Lung (tissue), 12 donors: ENCODE measurements around the gene DCAF15. TPM values are rescaled to one million over a fixed set of nuclear protein-coding genes. Genes with fewer than 3 reads are reported as not detected.

Experiments
- ATAC-seq: fragments of 200-7000 bp; cut with Tn5 transposase; one replicate; pipeline ENCODE4 v1.9.1; 2020; ENCODE audit warnings: moderate number of reproducible peaks; ENCODE audit not compliant: insufficient read depth, low FRiP score
- DNase-seq, 3 donors: peaks; one replicate each; pipeline ENCODE4 v3.0.0-alpha.2; 2013 to 2017
- H3K27ac ChIP-seq, 2 donors: one replicate each; pipeline ENCODE4 v1.5.1; 2013; ENCODE audit warnings: mild to moderate bottlenecking in 2 of 2, moderate library complexity in 2 of 2, control low read depth in 1 of 2, inconsistent platforms in 1 of 2, low read depth in 1 of 2, low read length in 1 of 2
- H3K27me3 ChIP-seq, 3 donors: one replicate each; pipeline ENCODE4 v1.5.1; 2013; ENCODE audit warnings: low read length in 2 of 3; ENCODE audit not compliant: control insufficient read depth in 3 of 3, insufficient read depth in 3 of 3
- H3K36me3 ChIP-seq, 4 donors: one replicate each; pipeline ENCODE4 v1.5.1; 2013; ENCODE audit warnings: low read length in 4 of 4, mild to moderate bottlenecking in 1 of 4, moderate library complexity in 1 of 4; ENCODE audit not compliant: control insufficient read depth in 4 of 4, insufficient read depth in 4 of 4
- H3K4me1 ChIP-seq, 5 donors: one replicate each; pipeline ENCODE4 v1.5.1; 2013; ENCODE audit warnings: low read length in 5 of 5, mild to moderate bottlenecking in 2 of 5, moderate library complexity in 1 of 5; ENCODE audit not compliant: control insufficient read depth in 5 of 5, insufficient read depth in 5 of 5
- H3K4me3 ChIP-seq: one replicate; pipeline ENCODE4 v1.5.1; 2013; ENCODE audit warnings: mild to moderate bottlenecking, control low read depth, moderate library complexity
- H3K9ac ChIP-seq, 2 donors: one replicate each; pipeline ENCODE4 v1.5.1; 2013; ENCODE audit warnings: low read length in 2 of 2, control low read depth in 1 of 2; ENCODE audit not compliant: insufficient read depth in 1 of 2
- H3K9me3 ChIP-seq, 4 donors: one replicate each; pipeline ENCODE4 v1.5.1; 2013; ENCODE audit warnings: low read length in 3 of 4, mild to moderate bottlenecking in 1 of 4, moderate library complexity in 1 of 4; ENCODE audit not compliant: control insufficient read depth in 4 of 4, insufficient read depth in 3 of 4
- WGBS, 2 donors: extraction: QIAGEN DNeasy Blood & Tissue Kit; methylation state at CpG; one replicate each; pipeline ENCODE4 v1.1.7; 2013; 5-methylcytosine and 5-hydroxymethylcytosine counted together
- polyA plus RNA-seq, 2 donors: library from polyadenylated mRNA; stranded (reverse); fragments of 200-250 nt; gene quantifications; one replicate each; pipeline ENCODE4 v1.2.1, GENCODE V29; 2013
- total RNA-seq, 2 donors: library from RNA; depleted of rRNA in 1 of 2; stranded (reverse); fragments of >200 nt in 1 of 2; gene quantifications; one replicate each; pipeline ENCODE4 v1.2.1, GENCODE V29; 2014 to 2021
- TF ChIP-seq, protein P1 (sequence below): IDR thresholded peaks from 2 replicates; pipeline ENCODE4 v1.5.1; 2012; ENCODE audit warnings: mild to moderate bottlenecking; ENCODE audit errors: control extremely low read depth, extremely low read depth
- donor health status: control.
- donor health status: control.
- donor health status: Bipolar disorder and iron deficiency.
- donor health status: healthy.
- donor health status: DM: yes; HTN: yes; CAD: no.

DCAF15 gene
- total and polyA plus RNA-seq, 4 donors = 13.8 to 56.1 (median 33.4) TPM

DNA sequence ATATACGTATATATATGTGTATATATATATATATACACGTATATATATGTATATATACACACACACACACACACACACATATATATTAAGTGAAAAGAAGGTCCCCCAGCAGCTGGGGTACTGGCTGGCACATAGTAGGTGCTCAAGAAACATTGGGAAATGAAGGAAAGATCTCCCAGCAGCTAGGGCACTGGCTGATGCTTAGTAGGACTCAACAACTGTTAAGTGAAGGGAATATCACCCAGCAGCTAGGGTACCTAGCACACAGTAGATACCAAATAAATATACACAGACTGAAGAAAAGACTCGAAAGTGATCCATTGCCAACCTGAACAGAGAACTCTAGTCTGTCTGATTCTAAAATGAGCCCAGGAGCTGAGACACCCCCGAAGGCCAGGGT is 26.3 kb upstream of the DCAF15 start:
- Histone ChIP-seq H3K4me1 (peaks cover 0 to 10% (median 0%) of the 10 kb centered on the region in 5 donors), H3K27me3 (no peaks in the 10 kb centered on the region), H3K9ac (no peak overlapping the region), H3K36me3 (peaks cover 0 to 43% (median 13%) of the 10 kb centered on the region in 4 donors), H3K4me3 (no peak overlapping the region), H3K27ac (peak overlapping the region in 1 of 2 donors; percentile 75), H3K9me3 (peaks cover 0 to under 1% (median 0%) of the 10 kb centered on the region in 4 donors)
- TF ChIP-seq, protein P1, sequence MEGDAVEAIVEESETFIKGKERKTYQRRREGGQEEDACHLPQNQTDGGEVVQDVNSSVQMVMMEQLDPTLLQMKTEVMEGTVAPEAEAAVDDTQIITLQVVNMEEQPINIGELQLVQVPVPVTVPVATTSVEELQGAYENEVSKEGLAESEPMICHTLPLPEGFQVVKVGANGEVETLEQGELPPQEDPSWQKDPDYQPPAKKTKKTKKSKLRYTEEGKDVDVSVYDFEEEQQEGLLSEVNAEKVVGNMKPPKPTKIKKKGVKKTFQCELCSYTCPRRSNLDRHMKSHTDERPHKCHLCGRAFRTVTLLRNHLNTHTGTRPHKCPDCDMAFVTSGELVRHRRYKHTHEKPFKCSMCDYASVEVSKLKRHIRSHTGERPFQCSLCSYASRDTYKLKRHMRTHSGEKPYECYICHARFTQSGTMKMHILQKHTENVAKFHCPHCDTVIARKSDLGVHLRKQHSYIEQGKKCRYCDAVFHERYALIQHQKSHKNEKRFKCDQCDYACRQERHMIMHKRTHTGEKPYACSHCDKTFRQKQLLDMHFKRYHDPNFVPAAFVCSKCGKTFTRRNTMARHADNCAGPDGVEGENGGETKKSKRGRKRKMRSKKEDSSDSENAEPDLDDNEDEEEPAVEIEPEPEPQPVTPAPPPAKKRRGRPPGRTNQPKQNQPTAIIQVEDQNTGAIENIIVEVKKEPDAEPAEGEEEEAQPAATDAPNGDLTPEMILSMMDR = no peak
- ATAC-seq (no peak), DNase-seq (no peak)
- WGBS, 2 donors = 78 to 93% methylated on average over 4 of the region's 4 CpGs

DNA sequence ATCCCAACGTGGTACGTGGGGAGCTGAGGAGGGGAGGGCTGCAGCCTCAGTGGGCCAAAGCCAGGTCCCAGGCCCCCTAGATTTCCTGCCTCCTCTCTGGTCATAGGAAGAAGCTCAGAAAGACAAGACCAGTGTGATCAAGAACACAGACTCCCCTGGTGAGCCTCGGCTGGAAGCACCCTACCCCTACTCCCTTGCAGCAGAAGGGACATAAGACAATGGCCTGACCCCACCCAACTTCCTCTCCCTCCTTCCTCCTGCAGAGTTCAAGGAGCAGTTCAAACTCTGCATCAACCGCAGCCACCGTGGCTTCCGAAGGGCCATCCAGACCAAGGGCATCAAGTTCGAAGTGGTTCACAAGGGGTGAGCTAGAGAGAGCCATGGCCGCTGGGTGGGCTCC is 25.6 kb upstream of the DCAF15 start:
- no peak overlapping the region for H3K9ac ChIP-seq
- H3K27ac ChIP-seq = peak overlapping the region in 1 of 2 donors; percentile 75
- WGBS, 2 donors = 64 to 75% methylated on average over 8 of the region's 8 CpGs
- ATAC-seq (no peak), DNase-seq (no peak)
- H3K4me3 ChIP-seq = no peak overlapping the region
- TF ChIP-seq, protein P1 = no peak
- no peaks in the 10 kb centered on the region for H3K27me3 ChIP-seq
- no peaks in the 10 kb centered on the region for H3K9me3 ChIP-seq
- H3K4me1 ChIP-seq = peaks cover 0 to 10% (median 0%) of the 10 kb centered on the region in 5 donors
- H3K36me3 ChIP-seq = peaks cover 0 to 38% (median 5%) of the 10 kb centered on the region in 4 donors

DNA sequence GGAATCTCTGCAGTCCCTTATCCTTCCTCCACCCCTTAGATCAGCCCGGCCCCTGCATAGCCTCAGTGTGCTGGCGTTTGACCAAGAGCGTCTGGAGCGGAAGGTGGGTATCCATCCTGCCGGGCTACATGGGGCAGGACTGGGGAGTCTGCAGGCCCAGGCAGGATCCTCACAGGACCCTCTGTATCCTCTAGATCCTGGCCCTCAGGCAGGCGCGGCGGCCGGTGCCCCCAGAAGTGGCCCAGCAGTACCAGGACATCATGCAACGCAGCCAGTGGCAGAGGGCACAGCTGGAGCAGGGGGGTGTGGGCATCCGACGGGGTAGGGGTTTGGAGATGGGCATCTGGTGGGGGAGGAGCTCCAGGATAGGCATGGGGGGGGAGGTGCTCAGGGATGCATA is 23.0 kb upstream of the DCAF15 start:
- no peak overlapping the region for H3K27ac ChIP-seq
- WGBS, 2 donors = 87 to 90% methylated on average over 12 of the region's 12 CpGs
- H3K27me3 ChIP-seq = peaks cover 0 to 1% (median 0%) of the 10 kb centered on the region in 3 donors
- H3K4me1 ChIP-seq = peaks cover 0 to 10% (median 0%) of the 10 kb centered on the region in 5 donors
- DNase-seq = no peak
- no peak overlapping the region for H3K4me3 ChIP-seq
- ATAC-seq = no peak
- TF ChIP-seq, protein P1 = no peak
- H3K9me3 ChIP-seq = no peaks in the 10 kb centered on the region
- H3K9ac ChIP-seq = no peak overlapping the region
- H3K36me3 ChIP-seq = peaks cover 0 to 29% (median 2%) of the 10 kb centered on the region in 4 donors

DNA sequence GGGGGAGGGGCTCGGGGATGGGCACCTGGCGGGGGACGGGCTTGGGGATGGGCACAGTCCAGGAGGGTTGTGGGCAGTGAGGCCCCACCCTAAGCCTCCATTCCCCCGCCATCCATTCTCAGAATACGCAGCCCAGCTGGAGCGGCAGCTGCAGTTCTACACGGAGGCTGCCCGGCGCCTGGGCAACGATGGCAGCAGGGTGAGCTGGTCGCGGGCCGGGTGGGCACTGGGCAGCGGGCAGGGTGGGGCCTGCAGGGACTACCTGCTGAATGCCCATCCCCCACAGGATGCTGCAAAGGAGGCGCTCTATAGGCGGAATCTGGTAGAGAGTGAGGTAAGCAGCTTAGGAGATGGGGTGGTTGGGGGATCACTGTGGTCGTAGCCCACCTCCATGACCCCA is 22.4 kb upstream of the DCAF15 start:
- WGBS, 2 donors = 91 to 93% methylated on average over 17 of the region's 17 CpGs

More for the DNA sequence above, 22.4 kb upstream of the DCAF15 start:
- no peak for DNase-seq
- H3K27me3 ChIP-seq = peaks cover 0 to 8% (median 0%) of the 10 kb centered on the region in 3 donors
- peaks cover 0 to 27% (median 2%) of the 10 kb centered on the region in 4 donors for H3K36me3 ChIP-seq
- TF ChIP-seq, protein P1 = no peak
- ATAC-seq = no peak
- no peaks in the 10 kb centered on the region for H3K9me3 ChIP-seq
- no peak overlapping the region for H3K4me3 ChIP-seq
- H3K4me1 ChIP-seq = peaks cover 0 to 10% (median 0%) of the 10 kb centered on the region in 5 donors
- no peak overlapping the region for H3K27ac ChIP-seq
- H3K9ac ChIP-seq = no peak overlapping the region
